NCI-H1694 (cell line): ENCODE results near the gene ANKFY1.
"Not testable (repeated sequence)": the region's sequence is repeated elsewhere in the genome, so short reads cannot be mapped to it uniquely, and the experiment has no call there.

Experiments
- DNase-seq: peaks from one replicate; lab custom pipeline; 2025; lab: John Stamatoyannopoulos, UW

Gene ANKFY1

GRCh38 chr17:4155980-4156620 is 107.7 kb downstream of the ANKFY1 start:
- no peak for DNase-seq

- DNase-seq = no peak
Measured at GRCh38 chr17:4154201-4154600, 109.6 kb downstream of the ANKFY1 start.

GRCh38 chr17:4152471-4152870 is 111.3 kb downstream of the ANKFY1 start:
- DNase-seq = no peak

- no peak for DNase-seq
Measured at GRCh38 chr17:4150096-4150495, 113.7 kb downstream of the ANKFY1 start.

- no peak for DNase-seq
Measured at GRCh38 chr17:4148611-4149308, 115.0 kb downstream of the ANKFY1 start.

- DNase-seq = no peak
Measured at GRCh38 chr17:4147751-4148310, 115.9 kb downstream of the ANKFY1 start.

GRCh38 chr17:4146641-4147040 is 117.1 kb downstream of the ANKFY1 start:
- DNase-seq = no peak

GRCh38 chr17:4144422-4144747 is 119.4 kb downstream of the ANKFY1 start:
- DNase-seq = no peak

GRCh38 chr17:4143563-4144421 is 120.0 kb downstream of the ANKFY1 start:
- DNase-seq = peak; percentile 93

- no peak for DNase-seq
Measured at GRCh38 chr17:4142107-4142900, 121.5 kb downstream of the ANKFY1 start.

- no peak for DNase-seq
Measured at GRCh38 chr17:4140125-4140524, 123.7 kb downstream of the ANKFY1 start.

GRCh38 chr17:4138906-4139526 is 124.8 kb downstream of the ANKFY1 start:
- not testable (repeated sequence) for DNase-seq

GRCh38 chr17:4136373-4136772 is 127.4 kb downstream of the ANKFY1 start:
- DNase-seq = no peak

GRCh38 chr17:4135489-4135888 is 128.3 kb downstream of the ANKFY1 start:
- no peak for DNase-seq

- no peak for DNase-seq
Measured at GRCh38 chr17:4134721-4135120, 129.1 kb downstream of the ANKFY1 start.

- no peak for DNase-seq
Measured at GRCh38 chr17:4130715-4131114, 133.1 kb downstream of the ANKFY1 start.

GRCh38 chr17:4127555-4127954 is 136.2 kb downstream of the ANKFY1 start:
- no peak for DNase-seq

GRCh38 chr17:4125552-4125951 is 138.2 kb downstream of the ANKFY1 start:
- DNase-seq = no peak

GRCh38 chr17:4124999-4125398 is 138.8 kb downstream of the ANKFY1 start:
- no peak for DNase-seq

- DNase-seq = no peak
Measured at GRCh38 chr17:4120332-4120731, 143.4 kb downstream of the ANKFY1 start.

- DNase-seq = no peak
Measured at GRCh38 chr17:4119299-4119698, 144.5 kb downstream of the ANKFY1 start.
